Measurements from ENCODE around the gene NRG2.

Gene NRG2

GRCh38 chr5:140041099-140041491 lies 2.0 kb downstream of the NRG2 start:
- no peak for DNase-seq (ENCODE audit: low spot score)

- no peak for DNase-seq (ENCODE audit: low spot score)
These were observed 2.7 kb downstream of the NRG2 start for GRCh38 chr5:140040358-140040757.

- no peak for DNase-seq (ENCODE audit: low spot score)
These were observed 3.5 kb downstream of the NRG2 start for GRCh38 chr5:140039561-140039960.

- peak; percentile 45 for DNase-seq (ENCODE audit: low spot score)
These were observed 4.6 kb downstream of the NRG2 start for GRCh38 chr5:140038373-140038957.

- DNase-seq (ENCODE audit: low spot score) = no peak
These were observed 6.1 kb downstream of the NRG2 start for GRCh38 chr5:140037012-140037411.

- no peak for DNase-seq (ENCODE audit: low spot score)
These were observed 7.2 kb downstream of the NRG2 start for GRCh38 chr5:140035881-140036280.

GRCh38 chr5:140033037-140033760 lies 9.9 kb downstream of the NRG2 start:
- DNase-seq (ENCODE audit: low spot score) = no peak

- no peak for DNase-seq (ENCODE audit: low spot score)
These were observed 10.8 kb downstream of the NRG2 start for GRCh38 chr5:140032296-140032695.

GRCh38 chr5:140027807-140028206 lies 15.3 kb downstream of the NRG2 start:
- no peak for DNase-seq (ENCODE audit: low spot score)

- no peak for DNase-seq (ENCODE audit: low spot score)
These were observed 17.4 kb downstream of the NRG2 start for GRCh38 chr5:140025736-140026135.

GRCh38 chr5:140024928-140025327 lies 18.2 kb downstream of the NRG2 start:
- no peak for DNase-seq (ENCODE audit: low spot score)

- DNase-seq (ENCODE audit: low spot score) = no peak
These were observed 19.4 kb downstream of the NRG2 start for GRCh38 chr5:140023611-140024191.

- DNase-seq (ENCODE audit: low spot score) = no peak
These were observed 22.4 kb downstream of the NRG2 start for GRCh38 chr5:140020601-140021177.

GRCh38 chr5:140018920-140019644 lies 24.0 kb downstream of the NRG2 start:
- DNase-seq (ENCODE audit: low spot score) = no peak

- DNase-seq (ENCODE audit: low spot score) = no peak
These were observed 24.6 kb downstream of the NRG2 start for GRCh38 chr5:140018517-140018916.

GRCh38 chr5:140018096-140018481 lies 25.0 kb downstream of the NRG2 start:
- DNase-seq (ENCODE audit: low spot score) = no peak

GRCh38 chr5:140017397-140018095 lies 25.6 kb downstream of the NRG2 start:
- DNase-seq (ENCODE audit: low spot score) = no peak

- no peak for DNase-seq (ENCODE audit: low spot score)
These were observed 27.4 kb downstream of the NRG2 start for GRCh38 chr5:140015706-140016105.

- DNase-seq (ENCODE audit: low spot score) = no peak
These were observed 28.3 kb downstream of the NRG2 start for GRCh38 chr5:140014751-140015150.

- DNase-seq (ENCODE audit: low spot score) = no peak
These were observed 29.6 kb downstream of the NRG2 start for GRCh38 chr5:140013536-140013935.

- DNase-seq (ENCODE audit: low spot score) = no peak
These were observed 30.7 kb downstream of the NRG2 start for GRCh38 chr5:140012443-140012842.

GRCh38 chr5:140011297-140011802 lies 31.7 kb downstream of the NRG2 start:
- no peak for DNase-seq (ENCODE audit: low spot score)

All from AG08395 (cell line).